ENCODE results near the gene CBFA2T2.
"Not testable (repeated sequence)": the region's sequence is repeated elsewhere in the genome, so short reads cannot be mapped to it uniquely, and the experiment has no call there.

The CBFA2T2 gene

GRCh38 chr20:33697129-33697528, 207.2 kb downstream of the CBFA2T2 start:
- no peak overlapping the region for H3K27ac ChIP-seq (ENCODE audit: low read depth, low read length)
- no peak overlapping the region for H3K4me3 ChIP-seq (ENCODE audit: low read depth, low read length)
- H3K4me1 ChIP-seq (ENCODE audit: control insufficient read depth, insufficient read depth, low read length): peaks cover 9% of the 10 kb centered on the region
- no peaks in the 10 kb centered on the region for H3K36me3 ChIP-seq (ENCODE audit: control insufficient read depth, insufficient read depth, low read length)
- H3K9ac ChIP-seq (ENCODE audit: low read depth, low read length): no peak overlapping the region
- no peaks in the 10 kb centered on the region for H3K27me3 ChIP-seq (ENCODE audit: control insufficient read depth, insufficient read depth, low read length)
- no peaks in the 10 kb centered on the region; the same call in 1 of the 2 replicates for H3K9me3 ChIP-seq (ENCODE audit: control insufficient read depth, insufficient read depth, low read length)

DNA sequence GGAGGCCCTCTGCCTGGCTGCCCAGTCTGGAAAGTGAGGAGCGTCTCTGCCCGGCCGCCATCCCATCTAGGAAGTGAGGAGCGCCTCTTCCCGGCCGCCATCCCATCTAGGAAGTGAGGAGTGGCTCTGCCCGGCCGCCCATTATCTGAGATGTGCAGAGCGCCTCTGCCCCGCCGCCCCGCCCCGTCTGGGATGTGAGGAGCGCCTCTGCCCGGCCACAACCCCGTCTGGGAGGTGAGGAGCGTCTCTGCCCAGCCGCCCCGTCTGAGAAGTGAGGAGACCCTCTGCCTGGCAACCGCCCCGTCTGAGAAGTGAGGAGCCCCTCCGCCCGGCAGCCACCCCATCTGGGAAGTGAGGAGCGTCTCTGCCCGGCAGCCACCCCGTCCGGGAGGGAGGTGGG, 209.1 kb downstream of the CBFA2T2 start:
- H3K27ac ChIP-seq (ENCODE audit: low read depth, low read length); H3K9me3 ChIP-seq (ENCODE audit: control insufficient read depth, insufficient read depth, low read length); H3K27me3 ChIP-seq (ENCODE audit: control insufficient read depth, insufficient read depth, low read length); H3K4me3 ChIP-seq (ENCODE audit: low read depth, low read length); H3K4me1 ChIP-seq (ENCODE audit: control insufficient read depth, insufficient read depth, low read length); H3K36me3 ChIP-seq (ENCODE audit: control insufficient read depth, insufficient read depth, low read length); H3K9ac ChIP-seq (ENCODE audit: low read depth, low read length): not testable (repeated sequence)

Data from HUES48 (cell line).